ENCODE data around the gene UGT1A7.

- TF ChIP-seq CTCF (IDR thresholded peaks at IDR 0.05) (no peak), POLR2A (IDR thresholded peaks at IDR 0.05) (no peak)
Observed at GRCh38 chr2:233795735-233796171, 114.1 kb downstream of the UGT1A7 start.
